Glomerular visceral epithelial cell (primary cell): Measurements from ENCODE around the gene TNRC18.
"Not testable (repeated sequence)": the region's sequence is repeated elsewhere in the genome, so short reads cannot be mapped to it uniquely, and the experiment has no call there.

Experiments
- DNase-seq: peaks from one replicate; pipeline ENCODE4 v3.0.0-alpha.2; 2016; ENCODE audit errors: extremely low spot score

The TNRC18 gene

GRCh38 chr7:5423306-5423975, at the start of gene TNRC18:
TNRC18 (minus strand) TSS chr7:5423834; CDS start chr7:5421246, 2,588 bp downstream.
- no peak for DNase-seq

GRCh38 chr7:5472432-5473315, 49.0 kb upstream of the TNRC18 start:
- no peak for DNase-seq

- DNase-seq: not testable (repeated sequence)
These were observed 48.0 kb upstream of the TNRC18 start for GRCh38 chr7:5471623-5472022.

- DNase-seq: no peak
These were observed 47.2 kb upstream of the TNRC18 start for GRCh38 chr7:5470816-5471215.

- no peak for DNase-seq
These were observed 46.5 kb upstream of the TNRC18 start for GRCh38 chr7:5470167-5470532.

- DNase-seq: no peak
These were observed 45.9 kb upstream of the TNRC18 start for GRCh38 chr7:5469375-5470166.

- no peak for DNase-seq
These were observed 44.0 kb upstream of the TNRC18 start for GRCh38 chr7:5467645-5468044.

- no peak for DNase-seq
These were observed 42.9 kb upstream of the TNRC18 start for GRCh38 chr7:5466551-5466950.

- DNase-seq: no peak
These were observed 39.4 kb upstream of the TNRC18 start for GRCh38 chr7:5463031-5463430.

- DNase-seq: no peak
These were observed 38.6 kb upstream of the TNRC18 start for GRCh38 chr7:5462216-5462615.

- no peak for DNase-seq
These were observed 35.4 kb upstream of the TNRC18 start for GRCh38 chr7:5458921-5459480.

GRCh38 chr7:5457245-5457735, 33.7 kb upstream of the TNRC18 start:
- DNase-seq: no peak

GRCh38 chr7:5456409-5456808, 32.8 kb upstream of the TNRC18 start:
- no peak for DNase-seq

GRCh38 chr7:5455581-5456219, 32.1 kb upstream of the TNRC18 start:
- DNase-seq: no peak

- no peak for DNase-seq
These were observed 31.5 kb upstream of the TNRC18 start for GRCh38 chr7:5455175-5455574.

GRCh38 chr7:5454485-5454884, 30.9 kb upstream of the TNRC18 start:
- DNase-seq: no peak

- DNase-seq: no peak
These were observed 30.0 kb upstream of the TNRC18 start for GRCh38 chr7:5453566-5454075.

- DNase-seq: peak; percentile 20
These were observed 29.4 kb upstream of the TNRC18 start for GRCh38 chr7:5452937-5453540.

GRCh38 chr7:5452470-5452899, 28.9 kb upstream of the TNRC18 start:
- DNase-seq: no peak

GRCh38 chr7:5451391-5451790, 27.8 kb upstream of the TNRC18 start:
- DNase-seq: no peak
